Subcutaneous adipose tissue (tissue), 4 donors: Measurements from ENCODE around the gene AGFG1. TPM values are rescaled to one million over a fixed set of nuclear protein-coding genes. Genes with fewer than 3 reads are reported as not detected.

ENCODE experiments used
- total RNA-seq, 4 donors: library from RNA; depleted of rRNA; stranded (reverse); fragments of >200 nt; gene quantifications; one replicate each; pipeline ENCODE4 v1.1.0, GENCODE V29; 2016
- TF ChIP-seq, protein P1 (sequence below): fragments of 450-650 bp; IDR thresholded peaks from one replicate; pipeline ENCODE4 v1.5.1; 2016; ENCODE audit warnings: low read depth, mild to moderate bottlenecking, control low read depth, antibody characterized with exemption, moderate library complexity

AGFG1 gene
- total RNA-seq, 4 donors from 2014 or later, result 88.7 to 235 (median 146) TPM

DNA sequence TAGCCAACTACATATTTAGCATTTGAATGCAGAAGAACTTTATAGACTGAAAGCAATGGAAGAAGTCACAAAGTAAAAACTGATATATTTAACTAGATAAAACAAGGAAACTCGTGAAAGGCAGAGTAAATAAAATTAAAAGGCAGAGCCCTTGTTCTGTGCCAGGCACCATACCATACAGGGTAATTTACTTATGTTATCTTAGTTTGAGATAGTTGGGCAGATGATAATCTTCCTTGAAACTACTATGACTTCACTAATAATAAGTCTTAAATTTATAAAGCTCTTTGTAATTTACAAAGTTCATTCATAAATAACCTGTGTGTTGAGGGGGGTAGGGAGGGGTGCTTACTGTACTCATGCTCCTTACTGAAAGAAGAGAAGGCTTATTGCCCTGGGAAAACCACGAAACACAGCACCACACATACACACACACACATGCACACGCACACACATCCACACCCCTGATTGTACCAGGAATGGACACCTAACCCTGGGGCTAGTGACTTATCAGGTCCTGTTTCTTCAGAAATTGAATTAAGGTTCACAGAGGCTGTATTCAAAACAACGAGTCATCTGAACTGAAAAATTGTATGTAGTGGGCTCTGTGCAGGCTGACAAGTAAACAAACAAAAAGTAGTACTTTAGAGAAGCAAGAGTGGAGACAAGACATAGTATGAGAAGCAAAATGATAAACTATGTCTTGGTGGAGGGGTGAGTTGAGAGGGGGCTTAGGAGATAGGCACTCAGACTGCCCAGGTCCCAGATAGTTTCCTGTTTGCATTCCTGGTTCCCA lies 38.1 kb downstream of the AGFG1 start:
- TF ChIP-seq, protein P1, sequence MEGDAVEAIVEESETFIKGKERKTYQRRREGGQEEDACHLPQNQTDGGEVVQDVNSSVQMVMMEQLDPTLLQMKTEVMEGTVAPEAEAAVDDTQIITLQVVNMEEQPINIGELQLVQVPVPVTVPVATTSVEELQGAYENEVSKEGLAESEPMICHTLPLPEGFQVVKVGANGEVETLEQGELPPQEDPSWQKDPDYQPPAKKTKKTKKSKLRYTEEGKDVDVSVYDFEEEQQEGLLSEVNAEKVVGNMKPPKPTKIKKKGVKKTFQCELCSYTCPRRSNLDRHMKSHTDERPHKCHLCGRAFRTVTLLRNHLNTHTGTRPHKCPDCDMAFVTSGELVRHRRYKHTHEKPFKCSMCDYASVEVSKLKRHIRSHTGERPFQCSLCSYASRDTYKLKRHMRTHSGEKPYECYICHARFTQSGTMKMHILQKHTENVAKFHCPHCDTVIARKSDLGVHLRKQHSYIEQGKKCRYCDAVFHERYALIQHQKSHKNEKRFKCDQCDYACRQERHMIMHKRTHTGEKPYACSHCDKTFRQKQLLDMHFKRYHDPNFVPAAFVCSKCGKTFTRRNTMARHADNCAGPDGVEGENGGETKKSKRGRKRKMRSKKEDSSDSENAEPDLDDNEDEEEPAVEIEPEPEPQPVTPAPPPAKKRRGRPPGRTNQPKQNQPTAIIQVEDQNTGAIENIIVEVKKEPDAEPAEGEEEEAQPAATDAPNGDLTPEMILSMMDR, result no peak

DNA sequence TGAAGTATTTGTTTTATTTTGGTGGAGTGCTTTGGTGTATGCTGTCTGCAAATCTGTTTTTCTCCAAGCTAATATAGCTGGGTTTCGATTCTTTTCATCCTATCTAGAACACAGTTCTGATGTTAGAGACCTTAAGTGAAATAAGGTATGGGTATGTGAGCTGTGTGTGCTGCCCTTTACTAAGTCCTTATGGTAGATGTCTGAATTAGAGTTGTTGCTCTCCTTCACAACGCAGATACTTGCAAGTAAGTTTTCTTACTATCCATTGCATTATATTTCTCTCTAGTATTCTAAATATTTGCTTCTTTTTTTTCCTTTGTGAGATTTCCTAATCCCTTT lies 38.6 kb downstream of the AGFG1 start:
- TF ChIP-seq, protein P1, result no peak

DNA sequence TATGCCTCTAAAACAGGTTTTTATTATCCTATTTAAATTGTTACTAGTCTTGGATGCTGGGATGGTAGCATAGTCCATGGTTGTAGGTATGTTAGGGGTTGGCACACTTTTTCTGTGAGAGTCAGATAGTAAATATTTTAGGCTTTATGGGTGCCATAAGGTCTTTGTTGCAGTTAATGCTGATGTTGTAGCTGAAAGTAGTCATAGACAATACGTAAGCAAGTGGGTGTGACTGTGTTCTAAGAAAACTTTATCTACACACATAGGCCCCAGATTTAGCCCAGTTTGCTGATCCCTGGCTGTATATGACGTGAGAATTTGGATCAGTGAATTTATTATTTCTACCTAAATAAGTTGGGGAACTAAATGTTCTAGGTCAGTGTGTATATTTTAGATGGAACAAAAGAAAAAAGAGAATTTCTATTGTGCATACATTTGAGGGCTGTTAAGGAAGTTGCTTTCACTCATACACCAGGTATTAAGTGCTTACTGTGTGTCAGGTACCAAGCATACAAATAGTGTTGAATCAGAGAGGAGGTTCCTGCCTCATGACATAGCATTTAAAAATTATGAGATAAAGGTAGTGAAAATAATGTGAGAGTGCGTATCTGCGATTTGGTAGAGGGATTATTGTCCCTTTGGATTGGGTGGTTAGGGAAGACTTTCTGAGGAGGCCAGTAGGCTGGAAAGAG lies 39.4 kb downstream of the AGFG1 start:
- TF ChIP-seq, protein P1, result no peak

DNA sequence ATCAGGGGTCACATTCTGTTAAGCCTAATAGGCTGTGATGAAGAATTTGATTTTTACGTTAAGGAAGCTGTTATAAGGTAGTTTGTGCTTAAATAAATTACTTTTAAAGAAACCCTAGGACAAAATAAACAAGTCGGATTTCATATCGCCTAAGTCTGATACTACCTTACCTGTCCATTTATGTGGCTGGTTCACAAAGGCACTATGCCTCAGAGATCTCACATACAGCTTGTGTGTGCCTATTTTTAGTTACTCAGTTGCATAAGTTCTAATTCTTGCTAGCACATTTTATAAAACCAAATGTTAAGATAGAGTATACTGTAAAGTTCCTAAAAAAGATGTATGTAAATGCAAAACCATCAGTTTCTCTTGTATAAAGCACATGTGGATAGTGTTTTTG lies 40.0 kb downstream of the AGFG1 start:
- TF ChIP-seq, protein P1, result no peak

- TF ChIP-seq, protein P1, result no peak
Observed at GRCh38 chr2:227513113-227513512, 41.2 kb downstream of the AGFG1 start.

- TF ChIP-seq, protein P1, result no peak
Observed at GRCh38 chr2:227515742-227516141, 43.8 kb downstream of the AGFG1 start.

- TF ChIP-seq, protein P1, result no peak
Observed at GRCh38 chr2:227517724-227518123, 45.8 kb downstream of the AGFG1 start.
